Upper lobe of left lung (tissue), 4 donors: ENCODE measurements around the gene UBE2E3.
"Not testable (repeated sequence)": the region's sequence is repeated elsewhere in the genome, so short reads cannot be mapped to it uniquely, and the experiment has no call there.

ENCODE experiments used
- POLR2A ChIP-seq, 4 donors: fragments of 450-650 bp; IDR thresholded peaks; one replicate each; pipeline ENCODE4 v1.5.1; 2016 to 2017; ENCODE audit warnings: antibody characterized with exemption in 4 of 4, mild to moderate bottlenecking in 2 of 4
- TF ChIP-seq, protein P1 (sequence below), 6 experiments: fragments of 450-650 bp in 4 of 6; fragments of 200-600 bp in 2 of 6; sonication (generic) in 2 of 6; IDR thresholded peaks; one replicate each; pipeline ENCODE4 v1.5.1; 2016 to 2019; ENCODE audit warnings: antibody characterized with exemption in 6 of 6

DNA sequence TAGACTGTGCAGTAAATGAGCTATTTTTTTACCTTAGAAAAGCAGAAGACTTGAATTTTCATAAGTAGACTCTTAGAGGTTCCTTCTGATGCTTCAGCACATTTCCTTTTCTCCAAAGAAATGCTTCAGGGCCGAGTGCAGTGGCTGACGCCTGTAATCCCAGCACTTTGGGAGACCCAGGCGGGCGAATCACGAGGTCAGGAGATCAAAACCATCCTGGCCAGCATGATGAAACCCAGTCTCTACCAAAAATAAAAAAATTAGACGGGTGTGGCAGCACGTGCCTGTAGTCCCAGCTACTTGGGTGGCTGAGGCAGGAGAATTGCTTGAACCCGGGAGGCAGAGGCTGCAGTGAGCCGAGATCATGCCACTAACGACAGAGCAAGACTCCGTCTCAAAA lies 60.4 kb downstream of the UBE2E3 start:
- TF ChIP-seq, protein P1, sequence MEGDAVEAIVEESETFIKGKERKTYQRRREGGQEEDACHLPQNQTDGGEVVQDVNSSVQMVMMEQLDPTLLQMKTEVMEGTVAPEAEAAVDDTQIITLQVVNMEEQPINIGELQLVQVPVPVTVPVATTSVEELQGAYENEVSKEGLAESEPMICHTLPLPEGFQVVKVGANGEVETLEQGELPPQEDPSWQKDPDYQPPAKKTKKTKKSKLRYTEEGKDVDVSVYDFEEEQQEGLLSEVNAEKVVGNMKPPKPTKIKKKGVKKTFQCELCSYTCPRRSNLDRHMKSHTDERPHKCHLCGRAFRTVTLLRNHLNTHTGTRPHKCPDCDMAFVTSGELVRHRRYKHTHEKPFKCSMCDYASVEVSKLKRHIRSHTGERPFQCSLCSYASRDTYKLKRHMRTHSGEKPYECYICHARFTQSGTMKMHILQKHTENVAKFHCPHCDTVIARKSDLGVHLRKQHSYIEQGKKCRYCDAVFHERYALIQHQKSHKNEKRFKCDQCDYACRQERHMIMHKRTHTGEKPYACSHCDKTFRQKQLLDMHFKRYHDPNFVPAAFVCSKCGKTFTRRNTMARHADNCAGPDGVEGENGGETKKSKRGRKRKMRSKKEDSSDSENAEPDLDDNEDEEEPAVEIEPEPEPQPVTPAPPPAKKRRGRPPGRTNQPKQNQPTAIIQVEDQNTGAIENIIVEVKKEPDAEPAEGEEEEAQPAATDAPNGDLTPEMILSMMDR (IDR thresholded peaks at IDR 0.05): not testable (repeated sequence)
- TF ChIP-seq POLR2A (IDR thresholded peaks at IDR 0.05): not testable (repeated sequence)
